GM12878 (cell line): Measurements from ENCODE around the gene ZBTB4. TPM values are rescaled to one million over a fixed set of nuclear protein-coding genes. Genes with fewer than 3 reads are reported as not detected.

Source experiments
- ATAC-seq: fragments of 200-7000 bp; cut with Tn5 transposase; 3 replicates; pipeline ENCODE4 v1.9.1; 2020; ENCODE audit warnings: mild to moderate bottlenecking, moderate library complexity
- BruUV-seq: library from RNA; stranded (reverse); fragments of 400-500 nt; replicated peaks from 2 replicates; lab custom pipeline; 2021; lab: Mats Ljungman, UMichigan
- CTCF ChIA-PET: fragments of 300-600 bp; sonication (Branson Sonifier 250); formaldehyde crosslinking; extraction: SDS; loops from one replicate; lab custom pipeline; 2021; ENCODE audit warnings: inconsistent platforms; lab: Yijun Ruan, JAX
- POLR2A ChIA-PET: fragments of 350-600 bp; formaldehyde crosslinking; extraction: SDS; loops from one replicate; lab custom pipeline; 2021; ENCODE audit warnings: inconsistent platforms; lab: Charles Lee
- RAD21 ChIA-PET: fragments of 300-600 bp; sonication (Branson Sonifier 250); formaldehyde crosslinking; loops from one replicate; lab custom pipeline; 2023; ENCODE audit warnings: antibody characterized with exemption; ENCODE audit not compliant: unreplicated experiment; lab: Charles Lee
- SMC1A ChIA-PET: fragments of 300-600 bp; sonication (Branson Sonifier 250); formaldehyde crosslinking; loops from one replicate; lab custom pipeline; 2023; ENCODE audit not compliant: unreplicated experiment, uncharacterized antibody; lab: Charles Lee
- DNase-seq: peaks from one replicate; pipeline ENCODE4 v3.0.0-alpha.2; 2011; ENCODE audit warnings: low read depth, low spot score
- FAIRE-seq: peaks from 3 replicates; lab custom pipeline; 2011; peaks lifted over from hg19 to GRCh38; lab: Jason Lieb, UNC
- H2AFZ ChIP-seq: 2 replicates; pipeline ENCODE4 v1.6.0; 2011; ENCODE audit warnings: low read depth, low read length, control low read depth; ENCODE audit not compliant: control insufficient read depth
- H3K27ac ChIP-seq: 2 replicates; pipeline ENCODE4 v1.5.1; 2011; ENCODE audit warnings: control low read depth; ENCODE audit not compliant: control insufficient read depth, insufficient read depth
- H3K27me3 ChIP-seq, 2 experiments: replicated peaks in 1 of 2; 2 replicates each; pipeline versions ENCODE4 v1.6.0 to v1.6.1; 2011; ENCODE audit warnings: low read length in 1 of 2; ENCODE audit not compliant: control insufficient read depth in 2 of 2, insufficient read depth in 2 of 2
- H3K36me3 ChIP-seq, 2 experiments: 2 replicates each; pipeline ENCODE4 v1.5.1; 2011; ENCODE audit warnings: low read length in 1 of 2; ENCODE audit not compliant: control insufficient read depth in 2 of 2, insufficient read depth in 2 of 2
- H3K4me1 ChIP-seq: 2 replicates; pipeline ENCODE4 v1.6.1; 2011; ENCODE audit warnings: mild to moderate bottlenecking, low read length, moderate library complexity, mixed read lengths; ENCODE audit not compliant: control insufficient read depth, insufficient read depth
- H3K4me2 ChIP-seq: 2 replicates; pipeline ENCODE4 v1.6.0; 2011; ENCODE audit warnings: control low read depth; ENCODE audit not compliant: control insufficient read depth, insufficient read depth
- H3K4me3 ChIP-seq: fragments of 200-600 bp; sonication (generic); 2 replicates; pipeline ENCODE4 v1.5.1; 2016
- H3K79me2 ChIP-seq: 2 replicates; pipeline ENCODE4 v1.6.0; 2011; ENCODE audit warnings: low read length; ENCODE audit not compliant: control insufficient read depth, insufficient read depth
- H3K9ac ChIP-seq: 2 replicates; pipeline ENCODE4 v1.8.0; 2011; ENCODE audit warnings: low read length, control low read depth, mixed read lengths; ENCODE audit not compliant: control insufficient read depth, insufficient read depth
- H3K9me3 ChIP-seq: replicated peaks from 3 replicates; pipeline ENCODE4 v1.5.1; 2011; ENCODE audit warnings: mild to moderate bottlenecking, low read length; ENCODE audit not compliant: control insufficient read depth, insufficient read depth
- H4K20me1 ChIP-seq: 2 replicates; pipeline ENCODE4 v1.6.0; 2011; ENCODE audit not compliant: control insufficient read depth, insufficient read depth
- BACH1 ChIP-seq: fragments of 450-650 bp; IDR thresholded peaks from 2 replicates; pipeline ENCODE4 v1.6.1; 2017; ENCODE audit warnings: mild to moderate bottlenecking, borderline replicate concordance
- CHD1 ChIP-seq: IDR thresholded peaks from 2 replicates; pipeline ENCODE4 v1.6.1; 2012; ENCODE audit warnings: low read depth, low read length, improper control_type of control experiment
- CHD2 ChIP-seq: IDR thresholded peaks from 2 replicates; pipeline ENCODE4 v1.6.1; 2011; ENCODE audit warnings: low read depth, low read length, improper control_type of control experiment, borderline replicate concordance
- EP300 ChIP-seq, 2 experiments: fragments of 150-350 bp in 1 of 2; IDR thresholded peaks; 2 replicates each; pipeline ENCODE4 v1.6.1; 2011 to 2012; ENCODE audit warnings: low read depth in 2 of 2, low read length in 2 of 2, borderline replicate concordance in 1 of 2, improper control_type of control experiment in 1 of 2, inconsistent platforms in 1 of 2; ENCODE audit not compliant: control insufficient read depth in 1 of 2
- HSF1 ChIP-seq: fragments of 150-350 bp; IDR thresholded peaks from 2 replicates; pipeline ENCODE4 v1.6.1; 2014; ENCODE audit warnings: mild to moderate bottlenecking, low read depth, low read length
- POLR2AphosphoS2 ChIP-seq: IDR thresholded peaks from 2 replicates; pipeline ENCODE4 v1.6.1; 2011; ENCODE audit warnings: low read depth, mild to moderate bottlenecking, low read length, improper control_type of control experiment, moderate library complexity
- SUZ12 ChIP-seq: fragments of 200-600 bp; sonication (generic); IDR thresholded peaks from one replicate; pipeline ENCODE4 v1.6.1; 2018; ENCODE audit warnings: antibody characterized with exemption, mild to moderate bottlenecking; ENCODE audit not compliant: unreplicated experiment
- TCF3 ChIP-seq: IDR thresholded peaks from 2 replicates; pipeline ENCODE4 v1.6.1; 2012; ENCODE audit warnings: low read depth, mild to moderate bottlenecking, low read length, borderline replicate concordance; ENCODE audit not compliant: insufficient read depth
- ZNF384 ChIP-seq: IDR thresholded peaks from 2 replicates; pipeline ENCODE4 v1.6.1; 2012; ENCODE audit warnings: low read depth, mild to moderate bottlenecking, low read length, improper control_type of control experiment, borderline replicate concordance
- WGBS: methylation state at CpG from one replicate; pipeline ENCODE4 v1.1.6; 2016; ENCODE audit warnings: low lambda C conversion rate; ENCODE audit not compliant: insufficient replicate concordance, insufficient coverage; ENCODE audit errors: missing lambda C conversion rate; 5-methylcytosine and 5-hydroxymethylcytosine counted together
- in situ Hi-C: fragments of 300-500 bp; cut with MboI; formaldehyde crosslinking; loops from 9 replicates; pipeline ENCODE4 v1.14.3; 2018; ENCODE audit warnings: mixed read lengths
- intact Hi-C: fragments of 100-400 bp; cut with micrococcal nuclease; formaldehyde crosslinking; loops from one replicate; pipeline ENCODE4 v1.14.2; 2022; ENCODE audit not compliant: unreplicated experiment
- polyA plus RNA-seq, 11 experiments: library from polyadenylated mRNA; depleted of rRNA in 4 of 11; unstranded in 6 of 11; stranded (reverse) in 5 of 11; fragments of >200 nt; fragmentation: Nextera tagmentation in 4 of 11; fragmentation: Illumina TruSeq in 1 of 11; extraction: Ambion mirVana in 4 of 11; extraction: Trizol in 1 of 11; gene quantifications; 1 replicate in 1 of 11; 2 replicates in 10 of 11; pipeline versions ENCODE4 v1.2.1 to v1.2.3, GENCODE V29; 2011 to 2016; ENCODE audit warnings: inconsistent platforms in 2 of 11, missing spikeins in 2 of 11, low read depth in 1 of 11
- total RNA-seq, 4 experiments: library from RNA; depleted of rRNA in 3 of 4; stranded (reverse); fragments of >200 nt in 3 of 4; fragmentation: Illumina TruSeq in 1 of 4; extraction: Trizol in 1 of 4; gene quantifications; 2 replicates each; pipeline versions ENCODE4 v1.2.1 to v1.2.3, GENCODE V29; 2013 to 2021
- TF ChIP-seq, protein P1 (sequence below): fragments of 450-650 bp; IDR thresholded peaks from 2 replicates; pipeline ENCODE4 v1.6.1; 2017; ENCODE audit warnings: antibody characterized with exemption, mild to moderate bottlenecking, moderate library complexity
- TF ChIP-seq, protein P2 (sequence below): fragments of 450-650 bp; IDR thresholded peaks from 2 replicates; pipeline ENCODE4 v1.6.1; 2017; ENCODE audit warnings: mild to moderate bottlenecking, low read depth, inconsistent platforms; ENCODE audit not compliant: poor library complexity, severe bottlenecking

The ZBTB4 gene
- total and polyA plus RNA-seq, 10 of the 15 experiments (the other 5 are each of a cell fraction or from before 2014, with no cell fraction given), result 2.0 to 14.9 (median 6.9) TPM

DNA sequence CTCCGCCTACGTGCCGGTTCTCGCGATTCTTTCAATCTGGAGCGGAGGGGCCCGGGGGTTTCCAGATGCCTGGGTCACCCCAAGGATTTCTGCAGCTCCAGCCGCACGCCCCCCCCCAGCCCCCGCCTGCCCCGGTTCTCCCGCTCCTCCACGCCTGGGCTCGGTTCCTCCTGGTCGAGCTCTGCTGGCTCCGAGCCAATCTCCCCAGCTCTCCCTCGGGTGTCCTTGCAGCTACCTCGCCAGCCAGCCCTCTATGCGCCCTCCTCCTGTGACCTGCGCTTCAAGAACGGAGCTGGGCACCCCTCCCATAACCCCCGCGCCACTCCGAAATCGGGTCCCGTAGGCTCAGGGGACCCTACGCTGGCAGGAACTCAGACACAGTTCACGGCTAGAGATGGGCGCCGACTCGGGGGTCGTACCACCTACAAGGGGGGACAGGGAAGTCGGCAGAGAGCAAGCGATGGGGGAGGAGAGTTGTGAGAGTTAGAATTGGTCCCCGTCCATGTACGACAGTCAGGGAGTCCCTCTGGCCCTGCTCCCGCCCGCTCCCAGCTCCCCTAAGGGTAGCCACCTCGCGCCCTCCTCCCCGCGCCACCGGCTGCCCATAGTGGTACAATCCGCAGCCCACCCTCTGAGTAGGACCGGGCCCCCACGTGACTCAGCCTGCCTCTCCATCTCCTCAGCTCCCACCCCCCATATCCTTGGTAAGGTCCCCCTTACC lies 39.2 kb downstream of the ZBTB4 start (continued):
- TF ChIP-seq SUZ12, result no peak

GRCh38 chr17:7439462-7440112 lies 39.8 kb downstream of the ZBTB4 start, which contains the start of gene FGF11:
TSS of gene FGF11 (plus strand) at chr17:7439512. CDS start at chr17:7439621, 109 bp downstream.
- ChIA-PET POLR2A (interaction anchor here (0.5 to 8.2 kb wide), 10 partner anchors 9 to 757 kb away, joined by 3 to 63 read pairs (median 6); partner anchors contain the start of genes POLR2A, SENP3, SLC35G6 and TMEM256), CTCF (interaction anchor here (0.7 to 2.8 kb wide), 5 partner anchors 37 to 248 kb away, joined by 3 to 16 read pairs (median 3); partner anchors contain the start of genes SENP3 and TP53), SMC1A (interaction anchor here (0.9 to 1.2 kb wide), 4 partner anchors 13 to 119 kb away, joined by 3 to 5 read pairs (median 3); partner anchors contain the start of gene TNFSF13), RAD21 (interaction anchor here (0.7 to 2.5 kb wide), 8 partner anchors 15 to 121 kb away, joined by 3 to 12 read pairs (median 4); partner anchors contain the start of genes POLR2A, SENP3 and TMEM95)
- H3K79me2 ChIP-seq, result peaks cover 6% of the 10 kb centered on the region
- H3K9me3 ChIP-seq, result no peaks in the 10 kb centered on the region
- no peaks in the 10 kb centered on the region for H3K36me3 ChIP-seq
- H2AFZ ChIP-seq, result peak within 1 kb of the TSS; percentile 82
- H3K4me3 ChIP-seq, result peak within 1 kb of the TSS; percentile 97
- in situ Hi-C loops (no loop called here), intact Hi-C loops (loop anchor here (5.0 to 10.0 kb wide), 4 partner anchors 37 to 395 kb away; partner anchors contain the start of genes KCTD11, SENP3, SLC16A11 and TMEM256)
- peak within 1 kb of the TSS; percentile 46 for H3K27ac ChIP-seq
- peaks cover 0 to 4% of the 10 kb centered on the region in 2 experiments; a peak in 2 of 4 replicates for H3K27me3 ChIP-seq
- H3K9ac ChIP-seq, result peak within 1 kb of the TSS; percentile 77
- H3K4me2 ChIP-seq, result peak within 1 kb of the TSS; percentile 91
- ATAC-seq, result no peak
- no TSS peak for BruUV-seq
- DNase-seq, result no peak
- FAIRE-seq, result no peak
- peaks cover 29% of the 10 kb centered on the region for H3K4me1 ChIP-seq
- 9% methylated on average over 46 of the region's 50 CpGs for WGBS
- H4K20me1 ChIP-seq, result no peaks in the 10 kb centered on the region
- TF ChIP-seq ZNF384, result no peak
- no peak; a peak in 1 of 4 replicates for TF ChIP-seq EP300 (IDR thresholded peaks at IDR 0.05; ENCODE audit: borderline replicate concordance in 1 of 2, control insufficient read depth in 1 of 2, low read depth in 2 of 2, low read length in 2 of 2)
- no peak for TF ChIP-seq TCF3
- TF ChIP-seq, protein P1, sequence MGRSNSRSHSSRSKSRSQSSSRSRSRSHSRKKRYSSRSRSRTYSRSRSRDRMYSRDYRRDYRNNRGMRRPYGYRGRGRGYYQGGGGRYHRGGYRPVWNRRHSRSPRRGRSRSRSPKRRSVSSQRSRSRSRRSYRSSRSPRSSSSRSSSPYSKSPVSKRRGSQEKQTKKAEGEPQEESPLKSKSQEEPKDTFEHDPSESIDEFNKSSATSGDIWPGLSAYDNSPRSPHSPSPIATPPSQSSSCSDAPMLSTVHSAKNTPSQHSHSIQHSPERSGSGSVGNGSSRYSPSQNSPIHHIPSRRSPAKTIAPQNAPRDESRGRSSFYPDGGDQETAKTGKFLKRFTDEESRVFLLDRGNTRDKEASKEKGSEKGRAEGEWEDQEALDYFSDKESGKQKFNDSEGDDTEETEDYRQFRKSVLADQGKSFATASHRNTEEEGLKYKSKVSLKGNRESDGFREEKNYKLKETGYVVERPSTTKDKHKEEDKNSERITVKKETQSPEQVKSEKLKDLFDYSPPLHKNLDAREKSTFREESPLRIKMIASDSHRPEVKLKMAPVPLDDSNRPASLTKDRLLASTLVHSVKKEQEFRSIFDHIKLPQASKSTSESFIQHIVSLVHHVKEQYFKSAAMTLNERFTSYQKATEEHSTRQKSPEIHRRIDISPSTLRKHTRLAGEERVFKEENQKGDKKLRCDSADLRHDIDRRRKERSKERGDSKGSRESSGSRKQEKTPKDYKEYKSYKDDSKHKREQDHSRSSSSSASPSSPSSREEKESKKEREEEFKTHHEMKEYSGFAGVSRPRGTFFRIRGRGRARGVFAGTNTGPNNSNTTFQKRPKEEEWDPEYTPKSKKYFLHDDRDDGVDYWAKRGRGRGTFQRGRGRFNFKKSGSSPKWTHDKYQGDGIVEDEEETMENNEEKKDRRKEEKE, result no peak
- TF ChIP-seq POLR2AphosphoS2, result peak; percentile 35; the same call in 1 of the 2 replicates
- TF ChIP-seq, protein P2, sequence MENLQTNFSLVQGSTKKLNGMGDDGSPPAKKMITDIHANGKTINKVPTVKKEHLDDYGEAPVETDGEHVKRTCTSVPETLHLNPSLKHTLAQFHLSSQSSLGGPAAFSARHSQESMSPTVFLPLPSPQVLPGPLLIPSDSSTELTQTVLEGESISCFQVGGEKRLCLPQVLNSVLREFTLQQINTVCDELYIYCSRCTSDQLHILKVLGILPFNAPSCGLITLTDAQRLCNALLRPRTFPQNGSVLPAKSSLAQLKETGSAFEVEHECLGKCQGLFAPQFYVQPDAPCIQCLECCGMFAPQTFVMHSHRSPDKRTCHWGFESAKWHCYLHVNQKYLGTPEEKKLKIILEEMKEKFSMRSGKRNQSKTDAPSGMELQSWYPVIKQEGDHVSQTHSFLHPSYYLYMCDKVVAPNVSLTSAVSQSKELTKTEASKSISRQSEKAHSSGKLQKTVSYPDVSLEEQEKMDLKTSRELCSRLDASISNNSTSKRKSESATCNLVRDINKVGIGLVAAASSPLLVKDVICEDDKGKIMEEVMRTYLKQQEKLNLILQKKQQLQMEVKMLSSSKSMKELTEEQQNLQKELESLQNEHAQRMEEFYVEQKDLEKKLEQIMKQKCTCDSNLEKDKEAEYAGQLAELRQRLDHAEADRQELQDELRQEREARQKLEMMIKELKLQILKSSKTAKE, result no peak
- 0 out of 2 replicates have a peak, but pooled peaks have one; percentile 28 for TF ChIP-seq BACH1
- peak; percentile 96; the same call in 1 of the 2 replicates for TF ChIP-seq CHD2
- TF ChIP-seq CHD1, result no peak
- no peak for TF ChIP-seq HSF1
